GM12875 (cell line): ENCODE measurements around the gene TTC22.

Experiments
- H3K4me3 ChIP-seq: one replicate; pipeline ENCODE4 v1.5.1; 2011; ENCODE audit warnings: low read depth, low read length, control low read depth
- TF ChIP-seq, protein P1 (sequence below): IDR thresholded peaks from 2 replicates; pipeline ENCODE4 v1.5.1; 2011; ENCODE audit warnings: low read depth, mild to moderate bottlenecking, control low read depth, inconsistent platforms, low read length, moderate library complexity, borderline replicate concordance; ENCODE audit not compliant: insufficient read depth

TTC22 gene

DNA sequence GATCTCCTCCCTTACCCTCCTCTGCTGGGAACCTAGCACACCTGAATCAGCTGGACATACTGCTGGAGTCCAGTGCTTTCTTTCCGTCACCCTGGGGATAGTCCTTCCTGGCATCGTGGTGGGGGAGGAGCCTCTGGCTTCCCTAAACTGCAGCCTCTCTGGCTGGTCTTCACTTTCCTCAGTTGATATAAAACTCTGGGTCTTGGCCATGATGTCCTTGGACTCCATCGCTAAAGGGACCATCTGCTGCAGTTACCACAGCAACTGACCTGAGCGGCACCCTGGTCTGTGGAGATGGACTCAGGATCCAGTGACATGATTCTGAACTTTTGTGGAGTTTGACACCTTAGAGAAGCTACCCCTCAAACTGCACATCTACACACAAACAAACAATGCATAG, 59.6 kb downstream of the TTC22 start:
- TF ChIP-seq, protein P1, sequence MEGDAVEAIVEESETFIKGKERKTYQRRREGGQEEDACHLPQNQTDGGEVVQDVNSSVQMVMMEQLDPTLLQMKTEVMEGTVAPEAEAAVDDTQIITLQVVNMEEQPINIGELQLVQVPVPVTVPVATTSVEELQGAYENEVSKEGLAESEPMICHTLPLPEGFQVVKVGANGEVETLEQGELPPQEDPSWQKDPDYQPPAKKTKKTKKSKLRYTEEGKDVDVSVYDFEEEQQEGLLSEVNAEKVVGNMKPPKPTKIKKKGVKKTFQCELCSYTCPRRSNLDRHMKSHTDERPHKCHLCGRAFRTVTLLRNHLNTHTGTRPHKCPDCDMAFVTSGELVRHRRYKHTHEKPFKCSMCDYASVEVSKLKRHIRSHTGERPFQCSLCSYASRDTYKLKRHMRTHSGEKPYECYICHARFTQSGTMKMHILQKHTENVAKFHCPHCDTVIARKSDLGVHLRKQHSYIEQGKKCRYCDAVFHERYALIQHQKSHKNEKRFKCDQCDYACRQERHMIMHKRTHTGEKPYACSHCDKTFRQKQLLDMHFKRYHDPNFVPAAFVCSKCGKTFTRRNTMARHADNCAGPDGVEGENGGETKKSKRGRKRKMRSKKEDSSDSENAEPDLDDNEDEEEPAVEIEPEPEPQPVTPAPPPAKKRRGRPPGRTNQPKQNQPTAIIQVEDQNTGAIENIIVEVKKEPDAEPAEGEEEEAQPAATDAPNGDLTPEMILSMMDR, result no peak

DNA sequence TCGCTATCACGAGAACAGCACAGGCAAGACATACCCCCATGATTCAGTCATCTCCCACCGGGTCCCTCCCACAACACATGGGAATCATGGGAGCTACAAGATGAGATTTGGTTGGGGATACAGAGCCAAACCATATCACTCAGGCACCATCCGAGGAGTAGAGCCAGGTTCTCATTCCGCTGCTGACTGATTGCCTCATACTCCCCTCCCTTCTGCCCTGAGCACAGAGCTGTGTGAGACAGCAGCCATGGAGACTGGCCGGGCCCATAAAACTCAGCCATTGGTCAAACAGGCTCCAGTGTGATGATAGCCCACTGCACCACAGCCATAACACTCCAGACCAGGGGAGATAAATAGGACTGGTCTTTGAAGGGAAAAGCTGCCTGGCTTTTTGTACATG, 62.9 kb downstream of the TTC22 start:
- TF ChIP-seq, protein P1, result no peak
- no peak overlapping the region for H3K4me3 ChIP-seq

More for the DNA sequence above, 59.6 kb downstream of the TTC22 start:
- H3K4me3 ChIP-seq, result no peak overlapping the region

DNA sequence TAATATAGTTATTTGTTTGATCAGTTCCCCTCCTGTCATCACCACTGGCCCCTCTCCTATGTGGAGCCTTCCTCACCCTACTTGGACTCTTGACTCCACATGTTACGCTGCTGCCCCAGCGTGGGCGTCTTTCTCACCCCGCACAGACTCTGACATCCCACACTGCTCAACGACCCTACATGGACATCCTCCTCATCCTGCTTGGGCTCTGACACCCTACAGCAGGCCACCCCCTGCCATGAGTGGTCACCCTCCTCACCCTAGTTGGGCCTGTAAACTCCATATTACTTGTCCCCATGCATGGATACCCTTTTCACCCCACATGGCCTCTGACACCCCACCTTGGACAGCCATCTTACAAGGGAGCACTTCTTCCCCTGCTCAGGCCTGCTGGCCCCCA, 64.4 kb downstream of the TTC22 start:
- H3K4me3 ChIP-seq, result no peak overlapping the region
- TF ChIP-seq, protein P1, result no peak
